ENCODE data around the gene USP21.

DNA sequence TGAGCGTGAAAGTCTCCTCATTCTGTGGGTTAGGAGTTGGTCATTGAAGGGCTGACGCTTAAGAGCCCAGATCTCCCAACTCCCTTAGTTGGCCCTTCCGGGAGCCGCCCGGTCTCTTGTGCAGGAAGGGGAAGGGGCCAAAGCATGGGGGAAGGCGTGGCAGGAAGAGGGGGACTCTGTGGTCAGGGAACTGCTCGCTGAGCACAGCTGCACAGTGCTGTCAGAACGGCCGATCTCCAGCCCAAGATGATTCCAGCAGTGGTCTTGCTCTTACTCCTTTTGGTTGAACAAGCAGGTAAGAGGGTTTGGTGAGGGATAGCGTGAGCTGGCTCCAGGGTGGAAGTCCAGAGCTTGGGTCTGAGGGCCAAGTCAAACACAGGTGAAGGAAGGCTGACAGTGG, 55.8 kb downstream of the USP21 start, which contains the start of gene FCER1G:
- TF ChIP-seq ZFP3 (CRISPR knock-in tag; IDR thresholded peaks at IDR 0.05) (no peak), ISL1 (CRISPR knock-in tag; IDR thresholded peaks at IDR 0.05) (no peak), CREB5 (CRISPR knock-in tag; IDR thresholded peaks at IDR 0.05; ENCODE audit: low read depth) (no peak), ZNF70 (CRISPR knock-in tag; IDR thresholded peaks at IDR 0.05) (no peak), TOX (CRISPR knock-in tag; IDR thresholded peaks at IDR 0.05; ENCODE audit: borderline replicate concordance) (0 out of 2 replicates have a peak, but pooled peaks have one; percentile 32), ZNF8 (CRISPR knock-in tag; IDR thresholded peaks at IDR 0.05) (no peak), ESRRG (CRISPR knock-in tag; IDR thresholded peaks at IDR 0.05) (no peak)
